ENCODE results near the gene PLP1. TPM values are rescaled to one million over a fixed set of nuclear protein-coding genes. Genes with fewer than 3 reads are reported as not detected.
"Not testable (repeated sequence)": the region's sequence is repeated elsewhere in the genome, so short reads cannot be mapped to it uniquely, and the experiment has no call there.

Gene PLP1
- total RNA-seq, 3 donors from 2014 or later: 3.7 to 65.0 (median 4.9) TPM

DNA sequence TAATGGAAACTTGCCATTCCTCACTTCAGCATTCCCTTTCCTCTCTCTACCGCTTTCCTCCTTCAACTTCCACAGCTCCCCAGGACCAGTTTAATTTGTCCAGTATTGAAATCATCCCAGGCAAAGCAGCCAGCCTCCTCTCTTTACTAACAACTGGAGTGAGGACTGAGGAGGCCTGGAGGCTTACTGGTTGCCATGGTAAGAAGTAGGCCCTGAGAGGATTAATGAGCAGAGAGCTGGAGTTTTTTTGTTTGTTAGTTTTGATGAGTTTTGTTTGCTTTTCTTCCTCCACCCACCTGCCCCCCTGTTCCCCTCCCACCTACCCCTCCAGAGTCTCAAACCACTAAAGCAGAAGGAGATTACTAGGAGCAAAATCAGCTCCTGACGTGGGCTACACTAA, 29.5 kb upstream of the PLP1 start:
- DNase-seq: no peak
- Histone ChIP-seq H3K4me3 (no peak overlapping the region), H3K4me1 (ENCODE audit: low read depth) (no peaks in the 10 kb centered on the region), H3K36me3 (ENCODE audit: low read depth) (no peaks in the 10 kb centered on the region), H3K9me3 (no peaks in the 10 kb centered on the region)
- TF ChIP-seq, protein P1, sequence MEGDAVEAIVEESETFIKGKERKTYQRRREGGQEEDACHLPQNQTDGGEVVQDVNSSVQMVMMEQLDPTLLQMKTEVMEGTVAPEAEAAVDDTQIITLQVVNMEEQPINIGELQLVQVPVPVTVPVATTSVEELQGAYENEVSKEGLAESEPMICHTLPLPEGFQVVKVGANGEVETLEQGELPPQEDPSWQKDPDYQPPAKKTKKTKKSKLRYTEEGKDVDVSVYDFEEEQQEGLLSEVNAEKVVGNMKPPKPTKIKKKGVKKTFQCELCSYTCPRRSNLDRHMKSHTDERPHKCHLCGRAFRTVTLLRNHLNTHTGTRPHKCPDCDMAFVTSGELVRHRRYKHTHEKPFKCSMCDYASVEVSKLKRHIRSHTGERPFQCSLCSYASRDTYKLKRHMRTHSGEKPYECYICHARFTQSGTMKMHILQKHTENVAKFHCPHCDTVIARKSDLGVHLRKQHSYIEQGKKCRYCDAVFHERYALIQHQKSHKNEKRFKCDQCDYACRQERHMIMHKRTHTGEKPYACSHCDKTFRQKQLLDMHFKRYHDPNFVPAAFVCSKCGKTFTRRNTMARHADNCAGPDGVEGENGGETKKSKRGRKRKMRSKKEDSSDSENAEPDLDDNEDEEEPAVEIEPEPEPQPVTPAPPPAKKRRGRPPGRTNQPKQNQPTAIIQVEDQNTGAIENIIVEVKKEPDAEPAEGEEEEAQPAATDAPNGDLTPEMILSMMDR (IDR thresholded peaks at IDR 0.05): no peak
- no peak for ATAC-seq
- intact Hi-C loops (cut with DNase I, micrococcal nuclease): no loop called here

DNA sequence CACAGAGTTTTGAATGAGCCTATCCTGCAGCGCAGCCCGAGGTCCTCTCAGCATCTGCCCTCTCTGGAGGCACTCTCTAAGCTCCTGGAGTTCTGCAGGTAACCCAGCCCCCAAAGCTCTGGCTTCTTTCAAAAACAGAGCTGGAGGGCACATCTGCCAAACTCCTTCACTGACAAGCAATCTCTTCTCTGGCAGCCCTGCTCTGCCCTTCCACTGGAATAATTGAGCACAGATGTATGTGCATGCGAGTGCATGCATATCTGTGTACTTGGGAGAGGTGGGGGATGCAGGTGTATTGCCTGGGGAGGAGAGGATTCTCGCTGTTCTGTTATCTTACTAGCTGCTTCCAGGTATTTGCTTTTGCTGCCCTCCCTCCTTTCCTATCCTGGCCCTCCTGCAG, 22.2 kb upstream of the PLP1 start:
- Histone ChIP-seq H3K36me3 (ENCODE audit: low read depth) (no peaks in the 10 kb centered on the region), H3K4me3 (no peak overlapping the region), H3K4me1 (ENCODE audit: low read depth) (no peaks in the 10 kb centered on the region), H3K9me3 (no peaks in the 10 kb centered on the region)
- ATAC-seq: no peak
- no peak for DNase-seq
- intact Hi-C loops (cut with DNase I, micrococcal nuclease): no loop called here
- TF ChIP-seq, protein P1 (IDR thresholded peaks at IDR 0.05): no peak

DNA sequence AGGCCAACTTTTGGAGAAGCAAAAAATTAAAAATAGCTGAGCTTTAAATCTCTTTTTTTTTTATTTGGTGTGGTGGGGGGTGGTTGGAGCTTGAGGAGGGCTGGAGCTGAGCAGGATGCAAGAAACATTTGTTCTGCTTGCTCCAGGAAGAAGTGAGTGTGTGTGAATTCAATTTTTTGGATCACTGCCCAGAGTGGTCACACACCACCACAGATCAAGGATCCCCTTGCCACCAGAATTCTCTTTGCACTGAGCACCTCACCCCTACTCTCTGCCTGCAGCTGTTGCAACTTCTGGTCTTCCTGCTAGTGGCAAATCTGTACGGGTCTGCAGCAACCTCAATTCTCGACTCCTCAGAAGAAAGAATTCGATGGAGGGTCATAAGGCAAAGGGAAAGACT, 19.9 kb upstream of the PLP1 start:
- no peaks in the 10 kb centered on the region for H3K36me3 ChIP-seq (ENCODE audit: low read depth)
- TF ChIP-seq, protein P1 (IDR thresholded peaks at IDR 0.05): no peak
- no peak overlapping the region for H3K4me3 ChIP-seq
- ATAC-seq: no peak
- no peaks in the 10 kb centered on the region for H3K4me1 ChIP-seq (ENCODE audit: low read depth)
- intact Hi-C loops (cut with DNase I, micrococcal nuclease): no loop called here
- no peak for DNase-seq
- H3K9me3 ChIP-seq: no peaks in the 10 kb centered on the region

DNA sequence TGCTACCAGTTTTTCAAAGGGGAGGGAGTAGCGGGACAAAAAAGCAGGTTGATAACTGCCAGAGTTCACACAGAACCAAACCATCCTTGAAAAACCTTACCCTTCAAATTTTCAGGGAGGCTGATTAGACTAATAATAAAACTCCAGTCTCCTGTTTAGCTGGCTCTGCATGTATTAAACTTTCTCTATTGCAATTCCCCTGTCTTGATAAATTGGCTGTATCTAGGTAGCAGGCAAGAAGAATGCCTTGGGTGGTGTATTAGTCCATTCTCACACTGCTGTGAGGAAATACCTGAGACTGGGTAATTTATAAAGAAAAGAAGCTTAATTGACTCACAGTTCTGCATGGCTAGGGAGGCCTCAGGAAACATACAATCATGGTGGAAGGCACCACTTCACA, 18.1 kb upstream of the PLP1 start:
- intact Hi-C loops (cut with DNase I, micrococcal nuclease): no loop called here
- no peak for ATAC-seq
- Histone ChIP-seq H3K4me3 (no peak overlapping the region), H3K4me1 (ENCODE audit: low read depth) (no peaks in the 10 kb centered on the region), H3K9me3 (no peaks in the 10 kb centered on the region), H3K36me3 (ENCODE audit: low read depth) (no peaks in the 10 kb centered on the region)
- TF ChIP-seq, protein P1 (IDR thresholded peaks at IDR 0.05): no peak
- DNase-seq: no peak

DNA sequence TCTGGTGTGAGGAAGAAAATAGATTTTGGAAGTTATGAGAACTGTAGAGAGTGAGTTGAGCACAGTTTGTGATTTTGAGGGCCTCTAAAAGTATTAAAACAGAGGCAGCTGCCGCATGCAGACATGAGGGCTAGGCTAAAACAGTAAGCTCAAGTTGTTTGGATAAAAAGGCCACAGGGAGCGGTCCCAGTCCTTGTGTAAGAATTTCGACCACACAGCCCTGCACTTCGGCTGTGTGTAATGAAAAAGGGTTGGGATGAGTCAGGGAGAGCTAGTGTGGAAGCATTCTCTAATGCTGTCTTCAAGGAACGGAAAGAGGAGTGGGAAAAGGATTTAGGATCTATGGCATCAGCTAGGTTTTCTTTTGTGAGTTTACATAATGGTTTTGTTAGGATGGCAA, 13.1 kb upstream of the PLP1 start:
- intact Hi-C loops (cut with DNase I, micrococcal nuclease); H3K9me3 ChIP-seq; ATAC-seq; H3K36me3 ChIP-seq (ENCODE audit: low read depth); H3K4me3 ChIP-seq; DNase-seq; H3K4me1 ChIP-seq (ENCODE audit: low read depth): not testable (repeated sequence)

DNA sequence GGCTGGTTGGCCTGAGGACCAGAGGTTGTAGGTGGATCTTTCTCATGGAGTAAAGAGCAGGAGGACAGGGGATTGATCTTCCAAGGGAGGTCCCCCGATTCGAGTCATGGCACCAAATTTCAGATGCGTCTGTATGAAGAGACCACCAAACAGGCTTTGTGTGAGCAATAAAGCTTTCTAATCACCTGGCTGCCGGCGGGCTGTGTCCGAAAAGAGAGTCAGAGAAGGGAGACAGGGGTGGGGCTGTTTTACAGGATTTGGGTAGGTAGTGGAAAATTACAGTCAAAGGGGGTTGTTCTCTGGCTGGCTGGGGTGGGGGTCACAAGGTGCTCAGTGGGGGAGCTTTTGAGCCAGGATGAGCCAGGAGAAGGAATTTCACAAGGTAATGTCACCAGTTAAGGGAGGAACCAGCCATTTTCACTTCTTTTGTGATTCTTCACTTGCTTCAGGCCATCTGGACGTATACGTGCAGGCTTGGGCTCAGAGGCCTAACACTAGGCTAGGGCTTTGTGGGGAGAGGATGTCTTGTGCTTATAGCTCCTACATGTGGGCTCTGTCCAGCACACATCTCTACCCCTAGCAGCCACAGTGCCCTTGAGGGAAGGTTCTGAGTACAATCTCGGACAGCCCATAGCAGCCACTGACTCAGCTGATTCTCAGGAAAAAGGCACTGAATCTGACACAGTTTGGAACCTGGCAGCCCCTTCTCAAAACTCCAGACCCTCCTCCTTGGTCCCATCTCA, 9.7 kb upstream of the PLP1 start:
- H3K4me1 ChIP-seq (ENCODE audit: low read depth); intact Hi-C loops (cut with DNase I, micrococcal nuclease); H3K4me3 ChIP-seq; H3K9me3 ChIP-seq; H3K36me3 ChIP-seq (ENCODE audit: low read depth); DNase-seq; ATAC-seq: not testable (repeated sequence)

DNA sequence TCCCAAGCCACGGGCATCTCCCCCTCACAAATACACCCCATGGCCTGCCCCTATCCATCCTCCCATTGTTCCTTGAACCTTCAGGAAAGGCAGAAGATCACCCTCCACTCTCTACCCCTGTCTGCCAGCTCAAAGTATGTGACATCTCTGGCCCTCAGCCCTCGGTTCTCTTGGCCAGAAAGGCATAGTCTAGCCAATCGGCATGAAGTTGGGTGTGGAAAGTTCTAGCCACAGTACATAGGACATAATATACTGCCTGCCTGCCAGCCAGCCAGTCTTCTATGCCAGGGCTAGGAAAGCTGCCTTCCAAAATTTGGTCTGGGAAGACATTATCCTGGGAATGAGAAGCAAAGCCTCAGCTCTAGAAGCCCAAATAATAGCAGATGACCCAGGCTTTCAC, 3.2 kb upstream of the PLP1 start:
- no peaks in the 10 kb centered on the region for H3K4me1 ChIP-seq (ENCODE audit: low read depth)
- intact Hi-C loops (cut with DNase I, micrococcal nuclease): no loop called here
- TF ChIP-seq, protein P1 (IDR thresholded peaks at IDR 0.05): no peak
- H3K4me3 ChIP-seq: no peak overlapping the region
- DNase-seq (no peak), ATAC-seq (no peak)
- no peaks in the 10 kb centered on the region for H3K36me3 ChIP-seq (ENCODE audit: low read depth)
- no peaks in the 10 kb centered on the region for H3K9me3 ChIP-seq
